ENCODE results near the gene HOXB5.

GRCh38 chr17:48636177-48637018 lies 42.8 kb upstream of the HOXB5 start:
- TF ChIP-seq ZNF776 (tag by site-specific recombination; IDR thresholded peaks at IDR 0.05; ENCODE audit: borderline replicate concordance) (no peak), ZNF146 (tag by site-specific recombination; IDR thresholded peaks at IDR 0.05) (no peak), EGR2 (tag by site-specific recombination; IDR thresholded peaks at IDR 0.05; ENCODE audit: low read depth) (no peak), ZFP37 (tag by site-specific recombination; IDR thresholded peaks at IDR 0.05) (0 out of 2 replicates have a peak, but pooled peaks have one; percentile 33)
- TF ChIP-seq, protein P1, sequence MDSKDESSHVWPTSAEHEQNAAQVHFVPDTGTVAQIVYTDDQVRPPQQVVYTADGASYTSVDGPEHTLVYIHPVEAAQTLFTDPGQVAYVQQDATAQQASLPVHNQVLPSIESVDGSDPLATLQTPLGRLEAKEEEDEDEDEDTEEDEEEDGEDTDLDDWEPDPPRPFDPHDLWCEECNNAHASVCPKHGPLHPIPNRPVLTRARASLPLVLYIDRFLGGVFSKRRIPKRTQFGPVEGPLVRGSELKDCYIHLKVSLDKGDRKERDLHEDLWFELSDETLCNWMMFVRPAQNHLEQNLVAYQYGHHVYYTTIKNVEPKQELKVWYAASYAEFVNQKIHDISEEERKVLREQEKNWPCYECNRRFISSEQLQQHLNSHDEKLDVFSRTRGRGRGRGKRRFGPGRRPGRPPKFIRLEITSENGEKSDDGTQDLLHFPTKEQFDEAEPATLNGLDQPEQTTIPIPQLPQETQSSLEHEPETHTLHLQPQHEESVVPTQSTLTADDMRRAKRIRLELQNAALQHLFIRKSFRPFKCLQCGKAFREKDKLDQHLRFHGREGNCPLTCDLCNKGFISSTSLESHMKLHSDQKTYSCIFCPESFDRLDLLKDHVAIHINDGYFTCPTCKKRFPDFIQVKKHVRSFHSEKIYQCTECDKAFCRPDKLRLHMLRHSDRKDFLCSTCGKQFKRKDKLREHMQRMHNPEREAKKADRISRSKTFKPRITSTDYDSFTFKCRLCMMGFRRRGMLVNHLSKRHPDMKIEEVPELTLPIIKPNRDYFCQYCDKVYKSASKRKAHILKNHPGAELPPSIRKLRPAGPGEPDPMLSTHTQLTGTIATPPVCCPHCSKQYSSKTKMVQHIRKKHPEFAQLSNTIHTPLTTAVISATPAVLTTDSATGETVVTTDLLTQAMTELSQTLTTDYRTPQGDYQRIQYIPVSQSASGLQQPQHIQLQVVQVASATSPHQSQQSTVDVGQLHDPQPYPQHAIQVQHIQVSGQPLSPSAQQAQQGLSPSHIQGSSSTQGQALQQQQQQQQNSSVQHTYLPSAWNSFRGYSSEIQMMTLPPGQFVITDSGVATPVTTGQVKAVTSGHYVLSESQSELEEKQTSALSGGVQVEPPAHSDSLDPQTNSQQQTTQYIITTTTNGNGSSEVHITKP (tag by site-specific recombination; IDR thresholded peaks at IDR 0.05): no peak
- TF ChIP-seq, protein P2, sequence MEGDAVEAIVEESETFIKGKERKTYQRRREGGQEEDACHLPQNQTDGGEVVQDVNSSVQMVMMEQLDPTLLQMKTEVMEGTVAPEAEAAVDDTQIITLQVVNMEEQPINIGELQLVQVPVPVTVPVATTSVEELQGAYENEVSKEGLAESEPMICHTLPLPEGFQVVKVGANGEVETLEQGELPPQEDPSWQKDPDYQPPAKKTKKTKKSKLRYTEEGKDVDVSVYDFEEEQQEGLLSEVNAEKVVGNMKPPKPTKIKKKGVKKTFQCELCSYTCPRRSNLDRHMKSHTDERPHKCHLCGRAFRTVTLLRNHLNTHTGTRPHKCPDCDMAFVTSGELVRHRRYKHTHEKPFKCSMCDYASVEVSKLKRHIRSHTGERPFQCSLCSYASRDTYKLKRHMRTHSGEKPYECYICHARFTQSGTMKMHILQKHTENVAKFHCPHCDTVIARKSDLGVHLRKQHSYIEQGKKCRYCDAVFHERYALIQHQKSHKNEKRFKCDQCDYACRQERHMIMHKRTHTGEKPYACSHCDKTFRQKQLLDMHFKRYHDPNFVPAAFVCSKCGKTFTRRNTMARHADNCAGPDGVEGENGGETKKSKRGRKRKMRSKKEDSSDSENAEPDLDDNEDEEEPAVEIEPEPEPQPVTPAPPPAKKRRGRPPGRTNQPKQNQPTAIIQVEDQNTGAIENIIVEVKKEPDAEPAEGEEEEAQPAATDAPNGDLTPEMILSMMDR (tag by site-specific recombination; IDR thresholded peaks at IDR 0.05): peak; percentile 49; the same call in 1 of the 2 replicates
- TF ChIP-seq, protein P3, sequence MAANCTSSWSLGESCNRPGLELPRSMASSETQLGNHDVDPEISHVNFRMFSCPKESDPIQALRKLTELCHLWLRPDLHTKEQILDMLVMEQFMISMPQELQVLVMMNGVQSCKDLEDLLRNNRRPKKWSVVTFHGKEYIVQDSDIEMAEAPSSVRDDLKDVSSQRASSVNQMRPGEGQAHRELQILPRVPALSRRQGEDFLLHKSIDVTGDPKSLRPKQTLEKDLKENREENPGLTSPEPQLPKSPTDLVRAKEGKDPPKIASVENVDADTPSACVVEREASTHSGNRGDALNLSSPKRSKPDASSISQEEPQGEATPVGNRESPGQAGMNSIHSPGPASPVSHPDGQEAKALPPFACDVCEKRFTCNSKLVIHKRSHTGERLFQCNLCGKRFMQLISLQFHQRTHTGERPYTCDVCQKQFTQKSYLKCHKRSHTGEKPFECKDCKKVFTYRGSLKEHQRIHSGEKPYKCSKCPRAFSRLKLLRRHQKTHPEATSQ (tag by site-specific recombination; IDR thresholded peaks at IDR 0.05): no peak
